Stimulated activated CD4-positive, alpha-beta T cell treated with anti-CD3 and anti-CD28 coated beads, Interleukin-12 subunit alpha, Interleukin-12 subunit beta, amount 100 ng/mL, for 4 hours (primary cell): ENCODE measurements around the gene POLD2.

Experiments used
- DNase-seq: peaks from one replicate; pipeline ENCODE4 v3.0.0-alpha.2; 2020

Gene POLD2

GRCh38 chr7:44079331-44080021, 43.9 kb downstream of the POLD2 start:
- DNase-seq = no peak

- no peak for DNase-seq
Observed at GRCh38 chr7:44078521-44078920, 44.8 kb downstream of the POLD2 start.

GRCh38 chr7:44077681-44078091, 45.7 kb downstream of the POLD2 start:
- no peak for DNase-seq

GRCh38 chr7:44077061-44077460, 46.3 kb downstream of the POLD2 start:
- DNase-seq = no peak

- no peak for DNase-seq
Observed at GRCh38 chr7:44076101-44076895, 47.0 kb downstream of the POLD2 start.

GRCh38 chr7:44075296-44076075, 47.9 kb downstream of the POLD2 start:
- DNase-seq = no peak

GRCh38 chr7:44074349-44074695, 49.0 kb downstream of the POLD2 start:
- DNase-seq = no peak

- DNase-seq = no peak
Observed at GRCh38 chr7:44073664-44074348, 49.5 kb downstream of the POLD2 start.

GRCh38 chr7:44072364-44073231, 50.8 kb downstream of the POLD2 start:
- DNase-seq = no peak

- no peak for DNase-seq
Observed at GRCh38 chr7:44071726-44072363, 51.5 kb downstream of the POLD2 start.

GRCh38 chr7:44068054-44068453, 55.3 kb downstream of the POLD2 start:
- no peak for DNase-seq

- DNase-seq = no peak
Observed at GRCh38 chr7:44067064-44067951, 56.0 kb downstream of the POLD2 start.

GRCh38 chr7:44066494-44067063, 56.8 kb downstream of the POLD2 start:
- no peak for DNase-seq

- no peak for DNase-seq
Observed at GRCh38 chr7:44066111-44066460, 57.3 kb downstream of the POLD2 start.

- DNase-seq = no peak
Observed at GRCh38 chr7:44065431-44066110, 57.8 kb downstream of the POLD2 start, which contains the start of gene PGAM2. PGAM2 (minus strand) TSS chr7:44065567; CDS start chr7:44065529, 38 bp downstream.

GRCh38 chr7:44064791-44065430, 58.4 kb downstream of the POLD2 start:
- DNase-seq = peak; percentile 24
